Immature natural killer cell (primary cell): Measurements from ENCODE around the gene SYT1. TPM values are rescaled to one million over a fixed set of nuclear protein-coding genes. Genes with fewer than 3 reads are reported as not detected.

Experiments used
- DNase-seq, 3 donors: peaks; one replicate each; pipeline ENCODE4 v3.0.0; 2022; ENCODE audit warnings: mixed read lengths in 1 of 3
- H3K27ac Mint-ChIP-seq, 6 donors: one replicate each; pipeline ENCODE4 v1.8.0; 2020; ENCODE audit warnings: mixed read lengths in 6 of 6, mild to moderate bottlenecking in 5 of 6, inconsistent platforms in 4 of 6, moderate library complexity in 3 of 6
- H3K27me3 Mint-ChIP-seq, 3 donors: one replicate each; pipeline ENCODE4 v1.8.0; 2020 to 2021; ENCODE audit warnings: low read depth in 3 of 3, mild to moderate bottlenecking in 3 of 3, mixed read lengths in 3 of 3, moderate library complexity in 3 of 3, inconsistent platforms in 1 of 3
- H3K36me3 Mint-ChIP-seq, 3 donors: one replicate each; pipeline ENCODE4 v1.8.0; 2020; ENCODE audit warnings: mixed read lengths in 3 of 3, inconsistent platforms in 2 of 3, mild to moderate bottlenecking in 2 of 3
- H3K4me1 Mint-ChIP-seq, 2 donors: one replicate each; pipeline ENCODE4 v1.8.0; 2020; ENCODE audit warnings: inconsistent platforms in 2 of 2, mild to moderate bottlenecking in 2 of 2, mixed read lengths in 2 of 2, moderate library complexity in 1 of 2
- H3K4me3 Mint-ChIP-seq, 5 donors: one replicate each; pipeline ENCODE4 v1.8.0; 2020; ENCODE audit warnings: mild to moderate bottlenecking in 5 of 5, mixed read lengths in 5 of 5, inconsistent platforms in 3 of 5, moderate library complexity in 3 of 5
- H3K9me3 Mint-ChIP-seq, 6 donors: one replicate each; pipeline ENCODE4 v1.8.0; 2020; ENCODE audit warnings: mild to moderate bottlenecking in 6 of 6, mixed read lengths in 6 of 6, inconsistent platforms in 4 of 6, moderate library complexity in 3 of 6
- polyA plus RNA-seq, 3 donors: library from polyadenylated mRNA; unstranded; fragments of 300-500 nt; fragmentation: Illumina TruSeq; gene quantifications; one replicate each; pipeline ENCODE4 v1.2.3, GENCODE V29; 2021

Gene SYT1
- polyA plus RNA-seq, 3 donors from 2014 or later, result not detected

DNA sequence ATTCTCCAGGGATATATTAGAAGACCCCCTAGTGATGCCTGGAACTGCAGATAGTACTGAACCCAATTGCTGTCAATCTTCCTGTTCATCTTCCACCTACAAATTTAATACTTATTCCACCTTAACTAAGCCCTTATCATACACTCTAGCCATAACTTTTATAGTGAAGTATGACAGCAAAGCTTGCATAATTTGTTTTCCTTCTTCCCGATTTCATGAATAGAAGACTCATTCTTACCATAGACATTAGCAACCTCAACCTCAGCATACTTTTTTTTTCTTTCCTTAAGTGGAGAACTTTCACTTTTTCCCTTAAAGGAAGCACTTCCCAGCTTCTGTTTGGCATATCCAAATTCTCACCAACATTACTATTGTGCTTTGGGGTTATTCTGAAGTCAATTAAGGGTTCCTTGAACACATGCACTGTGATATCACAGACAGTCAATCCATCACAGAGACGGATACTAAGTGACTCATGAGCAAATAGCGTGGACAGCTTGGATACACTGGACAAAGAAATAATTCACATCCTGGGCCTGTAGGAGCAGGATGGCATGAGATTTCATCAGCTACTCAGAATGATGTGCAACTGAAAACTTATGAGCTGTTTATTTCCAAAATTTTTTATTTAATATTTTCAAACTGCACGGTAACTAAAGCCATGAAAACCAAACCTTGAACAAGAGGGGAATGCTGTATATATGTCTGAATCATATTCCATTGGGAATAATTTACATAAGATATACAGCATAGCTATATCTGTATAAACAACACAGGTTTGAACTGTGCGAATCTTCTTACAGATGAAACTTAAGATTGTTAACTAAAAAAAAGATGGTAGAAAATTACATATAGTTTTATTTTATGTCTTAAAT, 63.9 kb downstream of the SYT1 start:
- Mint-ChIP-seq H3K9me3 (peaks cover 3 to 35% (median 8%) of the 10 kb centered on the region in 6 donors), H3K4me1 (no peaks in the 10 kb centered on the region), H3K36me3 (no peaks in the 10 kb centered on the region), H3K4me3 (no peak overlapping the region), H3K27ac (no peak overlapping the region), H3K27me3 (no peaks in the 10 kb centered on the region)
- DNase-seq, result no peak

DNA sequence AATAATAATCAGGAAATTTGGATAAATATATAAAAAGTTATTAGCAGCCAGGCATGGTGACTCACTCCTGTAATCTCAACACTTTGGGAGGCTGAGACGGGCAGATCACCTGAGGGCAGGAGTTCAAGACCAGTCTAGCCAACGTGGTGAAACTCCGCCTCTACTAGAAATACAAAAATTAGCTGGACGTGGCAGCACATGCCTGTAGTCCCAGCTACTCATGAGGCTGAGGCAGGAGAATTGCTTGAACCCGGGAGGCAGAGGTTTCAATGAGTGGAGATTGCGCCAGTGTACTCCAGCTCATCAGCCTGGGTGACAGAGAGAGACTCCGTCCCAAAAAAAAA, 64.5 kb downstream of the SYT1 start:
- H3K36me3 Mint-ChIP-seq, result no peaks in the 10 kb centered on the region
- no peaks in the 10 kb centered on the region for H3K4me1 Mint-ChIP-seq
- H3K27me3 Mint-ChIP-seq, result no peaks in the 10 kb centered on the region
- peaks cover 3 to 35% (median 9%) of the 10 kb centered on the region in 6 donors for H3K9me3 Mint-ChIP-seq
- H3K4me3 Mint-ChIP-seq, result no peak overlapping the region
- no peak for DNase-seq
- no peak overlapping the region for H3K27ac Mint-ChIP-seq

DNA sequence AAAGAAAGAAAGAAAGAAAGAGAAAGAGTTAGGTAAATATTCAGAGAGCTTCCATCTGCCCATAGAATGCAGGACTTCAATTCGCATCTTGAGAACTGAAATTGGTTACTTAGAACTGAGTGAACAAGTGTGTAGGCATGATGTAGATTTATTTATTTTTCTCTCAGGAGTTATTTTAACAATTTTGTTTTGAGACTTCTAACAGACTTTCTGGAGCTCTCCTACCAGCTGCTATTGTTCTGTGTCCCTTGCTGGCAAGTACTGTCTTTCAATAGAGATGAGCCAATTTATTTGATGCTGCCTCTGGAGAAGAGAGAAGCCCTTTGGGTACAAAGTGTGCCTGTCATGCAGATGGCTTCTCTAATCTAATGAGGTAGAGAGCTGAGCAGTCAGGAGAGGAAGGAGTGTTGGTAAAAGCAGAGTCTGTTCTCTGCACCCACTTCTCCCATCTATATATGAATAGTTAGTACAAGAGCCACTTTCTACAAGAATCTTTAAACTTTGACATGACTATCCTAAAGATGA, 67.0 kb downstream of the SYT1 start:
- no peak for DNase-seq
- Mint-ChIP-seq H3K9me3 (peaks cover 3 to 38% (median 14%) of the 10 kb centered on the region in 6 donors), H3K36me3 (no peaks in the 10 kb centered on the region), H3K4me1 (no peaks in the 10 kb centered on the region), H3K27ac (no peak overlapping the region), H3K27me3 (peaks cover 0 to 2% (median 0%) of the 10 kb centered on the region in 3 donors), H3K4me3 (no peak overlapping the region)

DNA sequence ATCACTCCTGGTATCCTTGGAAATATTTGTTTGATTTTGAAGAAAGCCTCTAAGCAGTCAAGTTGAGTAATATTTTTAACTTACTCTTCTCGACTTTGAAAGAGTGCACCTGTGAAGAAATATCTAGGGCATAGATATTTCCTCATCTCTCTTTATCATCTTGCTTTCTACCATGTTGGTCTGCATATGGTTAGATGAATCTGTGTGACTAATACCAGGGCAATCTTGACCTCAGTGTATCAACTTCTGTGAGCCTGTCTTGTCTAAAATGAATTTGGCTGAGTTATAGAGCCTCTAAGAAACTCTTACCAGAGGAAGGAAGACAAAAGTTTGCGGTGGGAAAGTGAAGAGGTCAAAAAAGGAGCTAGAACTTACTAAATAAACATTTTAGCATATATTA, 68.4 kb downstream of the SYT1 start:
- no peak overlapping the region for H3K27ac Mint-ChIP-seq
- H3K36me3 Mint-ChIP-seq, result no peaks in the 10 kb centered on the region
- H3K27me3 Mint-ChIP-seq, result peaks cover 0 to 2% (median 0%) of the 10 kb centered on the region in 3 donors
- H3K4me1 Mint-ChIP-seq, result no peaks in the 10 kb centered on the region
- DNase-seq, result no peak
- H3K4me3 Mint-ChIP-seq, result no peak overlapping the region
- peaks cover 3 to 29% (median 13%) of the 10 kb centered on the region in 6 donors for H3K9me3 Mint-ChIP-seq

DNA sequence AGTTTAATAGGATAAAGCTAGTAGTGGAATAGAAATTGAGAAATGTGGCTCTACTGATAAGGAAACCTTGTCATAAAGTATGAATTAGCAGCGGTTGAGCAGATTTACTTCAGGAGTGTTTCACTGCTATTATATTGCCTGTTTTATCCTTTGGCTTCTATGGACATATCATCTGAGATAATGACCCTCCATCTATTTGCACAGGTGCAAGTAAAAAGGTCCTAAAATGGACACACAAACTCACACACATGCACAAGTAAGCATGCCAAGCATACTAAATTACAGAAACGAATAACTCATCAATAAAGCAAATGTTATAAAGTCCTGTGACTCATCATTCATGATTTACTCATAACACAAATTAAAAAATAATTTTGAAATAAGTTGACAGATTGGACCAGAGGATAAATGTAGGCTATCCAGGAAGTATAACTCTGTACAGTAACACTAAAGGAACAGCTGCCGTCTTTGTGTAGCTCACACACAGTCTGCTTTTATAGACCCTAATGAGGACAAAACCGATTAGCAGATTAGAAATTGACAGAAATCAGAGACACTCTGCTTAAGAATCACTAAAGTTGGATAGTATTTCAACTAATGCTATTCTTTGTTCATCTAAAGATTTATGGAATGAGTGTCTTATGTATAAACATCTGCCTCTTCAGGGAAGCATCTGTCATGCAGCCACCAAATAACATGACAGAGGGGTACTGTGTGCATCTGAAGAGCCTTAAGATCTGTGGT, 73.9 kb downstream of the SYT1 start:
- Mint-ChIP-seq H3K27me3 (peaks cover 0 to 4% (median 0%) of the 10 kb centered on the region in 3 donors), H3K27ac (no peak overlapping the region), H3K9me3 (peaks cover 0 to 29% (median 10%) of the 10 kb centered on the region in 6 donors), H3K4me3 (no peak overlapping the region), H3K36me3 (no peaks in the 10 kb centered on the region), H3K4me1 (no peaks in the 10 kb centered on the region)
- no peak for DNase-seq

DNA sequence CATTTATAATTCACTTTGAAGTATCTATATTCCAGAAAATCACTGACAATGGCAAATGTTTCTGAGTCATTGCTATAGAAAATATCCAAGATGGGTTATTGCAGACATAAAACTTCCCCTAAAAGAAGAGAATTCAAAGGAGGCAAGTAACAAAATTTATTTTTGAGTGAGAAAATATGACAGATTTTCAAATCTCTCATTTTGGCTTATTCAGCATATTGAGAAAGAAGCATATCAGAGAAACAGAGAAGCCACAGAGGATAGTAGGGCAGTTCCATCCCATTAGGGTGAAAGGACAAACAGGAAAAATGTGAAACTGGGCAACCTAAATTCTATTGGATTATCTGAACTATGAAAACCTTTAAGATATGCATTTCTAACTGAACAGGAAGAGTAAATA, 85.0 kb downstream of the SYT1 start:
- H3K4me1 Mint-ChIP-seq, result no peaks in the 10 kb centered on the region
- DNase-seq, result no peak
- H3K27me3 Mint-ChIP-seq, result no peaks in the 10 kb centered on the region
- no peak overlapping the region for H3K27ac Mint-ChIP-seq
- no peak overlapping the region for H3K4me3 Mint-ChIP-seq
- H3K36me3 Mint-ChIP-seq, result no peaks in the 10 kb centered on the region
- H3K9me3 Mint-ChIP-seq, result peaks cover 0 to 12% (median 7%) of the 10 kb centered on the region in 6 donors

DNA sequence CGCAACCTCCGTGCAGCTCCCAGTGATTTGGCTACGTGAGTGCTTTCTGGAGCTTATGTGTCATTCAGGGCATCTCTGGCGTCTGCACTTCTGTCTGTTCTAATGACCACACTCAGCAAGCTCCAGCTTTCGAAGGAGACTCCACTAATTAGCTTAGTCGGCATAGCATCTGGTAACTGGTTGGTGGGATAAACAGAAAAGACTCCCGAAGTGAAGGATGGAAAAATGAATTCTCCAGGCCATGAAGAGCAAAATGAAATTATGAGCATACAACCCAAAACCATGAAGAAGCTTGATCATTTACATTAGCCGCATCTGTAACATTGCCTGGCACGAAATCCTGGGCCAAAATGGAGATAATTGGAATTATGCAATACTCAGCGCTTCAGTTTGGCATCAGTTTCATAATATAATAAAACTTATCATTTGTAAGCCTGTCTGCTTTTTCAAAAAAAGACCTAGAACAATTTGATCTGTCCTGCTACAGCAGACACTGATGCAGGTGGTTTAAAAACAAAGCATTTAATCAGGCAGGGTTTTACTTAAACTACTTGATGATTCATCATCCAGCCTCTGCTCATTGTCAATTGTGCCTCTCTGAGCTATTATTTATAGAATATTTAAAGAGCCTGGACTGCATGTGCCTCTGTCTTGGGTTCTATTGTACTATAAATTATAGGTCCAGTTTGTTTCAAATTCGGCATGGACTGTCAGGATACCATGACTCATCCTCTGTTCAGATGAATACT, 87.4 kb downstream of the SYT1 start:
- no peak for DNase-seq
- no peaks in the 10 kb centered on the region for H3K36me3 Mint-ChIP-seq
- H3K4me3 Mint-ChIP-seq, result no peak overlapping the region
- H3K9me3 Mint-ChIP-seq, result peaks cover 0 to 12% (median 7%) of the 10 kb centered on the region in 6 donors
- peaks cover 0 to 2% (median 0%) of the 10 kb centered on the region in 3 donors for H3K27me3 Mint-ChIP-seq
- H3K27ac Mint-ChIP-seq, result no peak overlapping the region
- H3K4me1 Mint-ChIP-seq, result no peaks in the 10 kb centered on the region

DNA sequence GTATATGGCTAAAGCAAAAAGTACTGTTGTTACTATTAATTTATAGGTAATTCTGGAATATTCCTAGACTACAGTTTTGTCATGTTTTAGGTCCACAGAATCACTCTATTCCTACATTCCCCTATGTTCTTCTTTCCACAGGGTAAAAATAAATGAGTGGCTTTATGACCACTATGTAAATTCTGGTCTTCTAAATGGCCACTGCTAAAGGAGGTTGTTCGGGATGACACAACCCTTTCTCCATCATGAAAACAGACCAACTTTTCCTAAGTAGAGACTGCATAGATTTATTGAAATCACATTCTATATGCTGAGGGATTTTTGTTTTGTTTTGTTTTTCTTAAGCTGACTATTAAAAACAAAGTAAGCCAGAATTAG, 88.0 kb downstream of the SYT1 start:
- no peaks in the 10 kb centered on the region for H3K4me1 Mint-ChIP-seq
- peaks cover 0 to 15% (median 8%) of the 10 kb centered on the region in 6 donors for H3K9me3 Mint-ChIP-seq
- no peak overlapping the region for H3K4me3 Mint-ChIP-seq
- H3K27me3 Mint-ChIP-seq, result peaks cover 0 to 2% (median 0%) of the 10 kb centered on the region in 3 donors
- no peaks in the 10 kb centered on the region for H3K36me3 Mint-ChIP-seq
- no peak overlapping the region for H3K27ac Mint-ChIP-seq
- no peak for DNase-seq

DNA sequence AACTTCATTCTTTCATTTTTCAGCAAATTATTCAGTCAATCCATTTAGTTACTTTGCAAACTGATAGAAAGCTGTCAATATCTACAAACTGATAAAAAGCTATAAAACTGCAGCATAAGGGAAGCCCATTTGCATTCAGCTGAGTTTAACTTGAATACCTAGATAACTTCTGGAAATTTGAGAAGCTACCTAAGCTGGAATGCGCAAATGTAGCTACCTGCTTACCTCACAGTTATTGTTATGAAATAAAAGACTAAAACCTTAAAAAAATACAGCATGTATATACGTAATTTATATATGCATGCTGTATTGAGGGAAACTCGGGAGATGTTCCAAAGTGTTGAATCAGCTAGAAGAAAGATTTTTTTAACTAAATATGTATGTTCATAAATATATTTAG, 94.4 kb downstream of the SYT1 start:
- peaks cover 0 to 19% (median 2%) of the 10 kb centered on the region in 6 donors for H3K9me3 Mint-ChIP-seq
- no peak overlapping the region for H3K4me3 Mint-ChIP-seq
- H3K27me3 Mint-ChIP-seq, result peaks cover 0 to 3% (median 2%) of the 10 kb centered on the region in 3 donors
- no peaks in the 10 kb centered on the region for H3K36me3 Mint-ChIP-seq
- no peak overlapping the region for H3K27ac Mint-ChIP-seq
- no peak for DNase-seq
- H3K4me1 Mint-ChIP-seq, result no peaks in the 10 kb centered on the region

DNA sequence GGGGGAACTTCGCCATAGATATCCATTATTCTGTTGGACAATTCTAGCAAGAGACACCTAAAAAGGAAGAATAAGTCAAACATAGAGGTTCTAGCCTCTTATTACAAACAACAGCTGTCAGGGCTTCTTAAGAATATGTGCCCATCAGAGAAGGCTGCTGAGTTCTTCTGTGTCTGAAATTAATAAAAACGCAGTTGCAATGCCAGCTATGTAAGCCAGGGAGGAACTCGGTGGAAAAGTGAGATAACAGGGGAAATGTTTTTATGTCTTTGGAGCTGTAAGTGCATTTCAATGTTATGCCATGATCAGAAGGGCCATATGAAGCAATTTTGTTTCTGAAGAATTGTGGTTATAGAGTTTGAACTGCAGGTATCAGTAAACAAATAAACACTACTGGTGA, 95.0 kb downstream of the SYT1 start:
- H3K4me3 Mint-ChIP-seq, result no peak overlapping the region
- DNase-seq, result no peak
- H3K4me1 Mint-ChIP-seq, result no peaks in the 10 kb centered on the region
- no peak overlapping the region for H3K27ac Mint-ChIP-seq
- peaks cover 0 to 3% (median 2%) of the 10 kb centered on the region in 3 donors for H3K27me3 Mint-ChIP-seq
- peaks cover 0 to 19% (median 2%) of the 10 kb centered on the region in 6 donors for H3K9me3 Mint-ChIP-seq
- no peaks in the 10 kb centered on the region for H3K36me3 Mint-ChIP-seq

DNA sequence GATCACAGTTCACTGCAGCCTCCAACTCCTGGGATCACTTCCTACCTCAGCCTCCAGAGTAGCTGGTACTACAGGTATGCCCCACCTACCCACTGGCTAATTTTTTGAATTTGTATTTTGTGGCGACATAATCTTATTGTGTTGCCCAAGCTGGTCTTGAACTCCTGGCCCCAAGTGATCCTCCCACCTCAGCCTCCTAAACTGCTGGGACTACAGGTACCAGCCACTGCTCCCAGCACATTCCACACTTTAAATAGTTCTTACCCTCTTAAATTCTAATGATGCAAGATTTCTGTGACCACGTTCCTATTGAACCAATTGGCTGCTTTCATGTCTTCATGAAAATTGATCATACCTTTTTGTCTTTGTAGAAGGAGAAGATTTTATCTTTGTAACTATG, 96.6 kb downstream of the SYT1 start:
- H3K4me3 Mint-ChIP-seq, result no peak overlapping the region
- H3K27me3 Mint-ChIP-seq, result peaks cover 0 to 3% (median 0%) of the 10 kb centered on the region in 3 donors

DNA sequence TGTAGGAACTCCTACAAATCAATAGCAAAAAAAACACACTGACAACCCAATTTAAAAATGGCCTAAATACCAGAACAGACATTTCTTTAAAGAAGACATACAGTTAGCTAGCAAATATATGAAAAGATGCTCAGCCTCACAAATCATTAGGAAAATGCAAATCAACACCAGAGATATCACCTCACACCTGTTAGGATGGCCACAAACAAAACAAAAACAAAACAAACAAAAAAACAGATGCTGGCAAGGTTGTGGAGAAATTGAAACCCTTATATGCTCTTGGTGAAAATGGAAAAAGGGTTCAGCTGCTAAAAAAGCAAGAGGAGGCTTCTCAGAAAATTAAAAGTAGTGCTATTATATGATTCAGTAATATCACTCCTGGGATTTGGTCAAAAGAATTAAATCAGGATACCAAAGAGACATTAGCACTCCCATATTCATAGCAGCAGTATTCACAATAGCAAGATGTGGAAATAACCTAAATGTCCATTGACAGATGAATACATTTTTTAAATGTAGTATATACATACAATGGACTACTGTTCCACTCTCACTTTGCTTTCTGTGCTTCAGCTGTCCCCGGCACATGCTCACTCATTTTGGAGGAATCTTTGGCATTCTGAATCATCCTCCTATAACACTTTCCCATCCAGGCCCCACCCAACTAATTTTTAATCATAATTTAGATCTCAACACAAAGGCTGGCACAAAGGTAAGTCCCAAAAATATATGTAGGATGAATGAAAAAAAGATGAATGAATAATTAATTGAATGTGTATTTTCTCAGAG, 99.1 kb downstream of the SYT1 start:
- no peaks in the 10 kb centered on the region for H3K36me3 Mint-ChIP-seq
- peaks cover 0 to 8% (median 2%) of the 10 kb centered on the region in 6 donors for H3K9me3 Mint-ChIP-seq
- no peak overlapping the region for H3K4me3 Mint-ChIP-seq
- DNase-seq, result no peak
- H3K27me3 Mint-ChIP-seq, result peaks cover 0 to 5% (median 0%) of the 10 kb centered on the region in 3 donors
- no peak overlapping the region for H3K27ac Mint-ChIP-seq
- no peaks in the 10 kb centered on the region for H3K4me1 Mint-ChIP-seq

More for the DNA sequence above, 96.6 kb downstream of the SYT1 start:
- H3K27ac Mint-ChIP-seq, result no peak overlapping the region
- DNase-seq, result no peak
- H3K9me3 Mint-ChIP-seq, result peaks cover 0 to 19% (median 2%) of the 10 kb centered on the region in 6 donors
- H3K36me3 Mint-ChIP-seq, result no peaks in the 10 kb centered on the region
- H3K4me1 Mint-ChIP-seq, result no peaks in the 10 kb centered on the region

DNA sequence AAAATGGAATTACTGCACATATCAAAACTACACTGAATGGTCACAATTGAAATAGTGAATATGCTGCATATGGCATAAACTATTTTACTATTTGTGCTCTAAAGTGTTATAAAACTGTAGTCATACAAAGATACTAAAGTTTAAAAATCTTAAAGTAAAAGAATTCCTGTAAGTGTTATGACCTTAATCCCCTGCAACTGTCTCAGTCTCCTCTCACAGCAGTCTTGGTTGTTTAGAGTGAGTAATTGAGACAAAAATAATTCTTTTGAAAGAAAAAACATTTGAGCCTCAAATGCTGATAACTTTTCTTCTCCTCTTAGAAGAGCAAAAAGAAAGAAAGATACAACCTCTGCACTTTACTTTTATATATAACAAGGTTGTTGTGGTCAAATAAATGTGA, 99.9 kb downstream of the SYT1 start:
- peaks cover 0 to 5% (median 0%) of the 10 kb centered on the region in 3 donors for H3K27me3 Mint-ChIP-seq

More for the DNA sequence above, 99.9 kb downstream of the SYT1 start:
- Mint-ChIP-seq H3K36me3 (no peaks in the 10 kb centered on the region), H3K4me3 (no peak overlapping the region), H3K27ac (no peak overlapping the region), H3K9me3 (peaks cover 0 to 11% (median 4%) of the 10 kb centered on the region in 6 donors), H3K4me1 (no peaks in the 10 kb centered on the region)
- DNase-seq, result no peak
